K562 (cell line): ENCODE data around the gene MAP1S. TPM values are rescaled to one million over a fixed set of nuclear protein-coding genes. Genes with fewer than 3 reads are reported as not detected.

Source experiments
- CC2D1A ChIP-seq: fragments of 450-650 bp; IDR thresholded peaks from 2 replicates; pipeline ENCODE4 v1.6.1; 2017; ENCODE audit warnings: mild to moderate bottlenecking
- COPS2 ChIP-seq: fragments of 450-650 bp; conservative IDR thresholded peaks from 2 replicates; pipeline ENCODE4 v1.6.1; 2016; ENCODE audit warnings: mild to moderate bottlenecking, moderate library complexity
- DPF2 ChIP-seq: fragments of 450-650 bp; IDR thresholded peaks from 2 replicates; pipeline ENCODE4 v1.6.1; 2016
- EGR1 ChIP-seq: fragments of 450-650 bp; conservative IDR thresholded peaks from 2 replicates; pipeline ENCODE4 v1.6.1; 2017; ENCODE audit warnings: mild to moderate bottlenecking
- FOS ChIP-seq: IDR thresholded peaks from 3 replicates; pipeline ENCODE4 v1.6.1; 2011; ENCODE audit not compliant: insufficient read length; ENCODE audit errors: extremely low read depth
- HDAC1 ChIP-seq, 2 experiments: fragments of 450-650 bp; IDR thresholded peaks; 2 replicates each; pipeline ENCODE4 v1.6.1; 2016 to 2017; ENCODE audit warnings: inconsistent platforms in 1 of 2, mild to moderate bottlenecking in 1 of 2, moderate library complexity in 1 of 2
- HDGF ChIP-seq: fragments of 450-650 bp; IDR thresholded peaks from 2 replicates; pipeline ENCODE4 v1.6.1; 2016
- HMGN3 ChIP-seq: IDR thresholded peaks from 2 replicates; pipeline ENCODE4 v1.6.1; 2011; ENCODE audit warnings: borderline replicate concordance, low read depth, mild to moderate bottlenecking, mixed read lengths, low read length; ENCODE audit not compliant: insufficient read length; ENCODE audit errors: extremely low read depth
- HNRNPUL1 ChIP-seq: fragments of 200-400 bp; formaldehyde crosslinking; IDR thresholded peaks from 2 replicates; pipeline ENCODE4 v1.6.1; 2017; ENCODE audit warnings: low read length
- KLF13 ChIP-seq: fragments of 450-650 bp; IDR thresholded peaks from 2 replicates; pipeline ENCODE4 v1.6.1; 2016; ENCODE audit warnings: missing genetic modification characterization, low read depth, mild to moderate bottlenecking, missing compliant biosample characterization, moderate library complexity, borderline replicate concordance
- MAFG ChIP-seq: fragments of 450-650 bp; conservative IDR thresholded peaks from 2 replicates; pipeline ENCODE4 v1.6.1; 2016; ENCODE audit warnings: missing genetic modification characterization, missing compliant biosample characterization
- MAFK ChIP-seq: IDR thresholded peaks from 2 replicates; pipeline ENCODE4 v1.6.1; 2011; ENCODE audit warnings: low read length, improper control_type of control experiment
- MBD2 ChIP-seq: sonication (generic); IDR thresholded peaks from 2 replicates; pipeline ENCODE4 v1.6.1; 2016; ENCODE audit warnings: low read depth, borderline replicate concordance
- MTA2 ChIP-seq: fragments of 450-650 bp; IDR thresholded peaks from 2 replicates; pipeline ENCODE4 v1.6.1; 2016; ENCODE audit warnings: low read depth
- NCOA1 ChIP-seq: fragments of 450-650 bp; IDR thresholded peaks from 2 replicates; pipeline ENCODE4 v1.6.1; 2016; ENCODE audit warnings: low read depth
- NEUROD1 ChIP-seq: fragments of 150-350 bp; IDR thresholded peaks from 2 replicates; pipeline ENCODE4 v1.6.1; 2014; ENCODE audit warnings: borderline replicate concordance, low read length, low read depth; ENCODE audit not compliant: partially characterized antibody
- NONO ChIP-seq, 2 experiments: fragments of 200-400 bp in 1 of 2; fragments of 450-650 bp in 1 of 2; formaldehyde crosslinking in 1 of 2; IDR thresholded peaks; 2 replicates each; pipeline ENCODE4 v1.6.1; 2017; ENCODE audit warnings: low read depth in 2 of 2, mild to moderate bottlenecking in 2 of 2, moderate library complexity in 2 of 2, low read length in 1 of 2
- PHB ChIP-seq: fragments of 250-450 bp; sonication (Bioruptor Pico); IDR thresholded peaks from 2 replicates; pipeline ENCODE4 v1.5.0; 2021
- RB1 ChIP-seq: fragments of 450-650 bp; IDR thresholded peaks from 2 replicates; pipeline ENCODE4 v1.6.1; 2017; ENCODE audit warnings: low read depth, mild to moderate bottlenecking
- SETDB1 ChIP-seq: IDR thresholded peaks from one replicate; pipeline ENCODE4 v1.6.1; 2012; ENCODE audit warnings: low read length, control low read depth, inconsistent platforms
- STAG1 ChIP-seq: sonication (generic); formaldehyde crosslinking; IDR thresholded peaks from 2 replicates; pipeline ENCODE4 v1.5.0; 2020; ENCODE audit warnings: missing genetic modification reagents, borderline replicate concordance
- TBL1XR1 ChIP-seq, 2 experiments: IDR thresholded peaks; 2 replicates each; pipeline ENCODE4 v1.6.1; 2012; ENCODE audit warnings: improper control_type of control experiment in 2 of 2, low read length in 2 of 2, mild to moderate bottlenecking in 1 of 2
- ZBTB1 ChIP-seq: sonication (generic); formaldehyde crosslinking; IDR thresholded peaks from 2 replicates; pipeline ENCODE4 v1.8.1; 2023; ENCODE audit warnings: missing genetic modification reagents, low read depth, mild to moderate bottlenecking, borderline replicate concordance
- ZBTB7A ChIP-seq: IDR thresholded peaks from 2 replicates; pipeline ENCODE4 v1.6.1; 2011; ENCODE audit warnings: low read depth, mild to moderate bottlenecking, low read length, moderate library complexity, borderline replicate concordance; ENCODE audit not compliant: control insufficient read depth
- ZNF12 ChIP-seq: sonication (generic); formaldehyde crosslinking; IDR thresholded peaks from 2 replicates; pipeline ENCODE4 v1.4.0; 2020; ENCODE audit warnings: mild to moderate bottlenecking, missing genetic modification reagents
- ZNF431 ChIP-seq: sonication (generic); formaldehyde crosslinking; IDR thresholded peaks from 2 replicates; pipeline ENCODE4 v1.8.0; 2022; ENCODE audit warnings: mild to moderate bottlenecking, missing genetic modification reagents
- ZNF586 ChIP-seq: fragments of 450-650 bp; formaldehyde crosslinking; conservative IDR thresholded peaks from 2 replicates; pipeline ENCODE4 v1.4.0; 2020; ENCODE audit warnings: mild to moderate bottlenecking, moderate library complexity
- polyA plus RNA-seq, 8 experiments: library from polyadenylated mRNA; depleted of rRNA in 4 of 8; stranded (reverse) in 5 of 8; unstranded in 3 of 8; fragments of >200 nt; fragmentation: Nextera tagmentation in 2 of 8; fragmentation: Illumina TruSeq in 1 of 8; extraction: Ambion mirVana in 2 of 8; extraction: Trizol in 1 of 8; gene quantifications; 2 replicates each; pipeline versions ENCODE4 v1.2.1 to v1.2.3, GENCODE V29; 2011 to 2014; ENCODE audit warnings: inconsistent platforms in 1 of 8, missing spikeins in 1 of 8
- total RNA-seq, 7 experiments: library from RNA; depleted of rRNA in 6 of 7; stranded (reverse); fragments of >200 nt in 6 of 7; fragmentation: Illumina TruSeq in 2 of 7; extraction: Trizol in 2 of 7; gene quantifications; 2 replicates each; pipeline versions ENCODE4 v1.2.1 to v1.2.3, GENCODE V29; 2011 to 2021; ENCODE audit warnings: low replicate concordance in 1 of 7
- TF ChIP-seq, protein P1 (sequence below): fragments of 250-450 bp; sonication (Bioruptor Pico); IDR thresholded peaks from 2 replicates; pipeline ENCODE4 v1.8.0; 2022; ENCODE audit warnings: moderate library complexity, mild to moderate bottlenecking, inconsistent platforms
- TF ChIP-seq, protein P2 (sequence below), 2 experiments: fragments of 450-650 bp; IDR thresholded peaks; 2 replicates each; pipeline ENCODE4 v1.6.1; 2016

Gene MAP1S
- total and polyA plus RNA-seq, 9 of the 15 experiments (the other 6 are each of a cell fraction or from before 2014, with no cell fraction given), result 2.0 to 81.0 (median 9.5) TPM

DNA sequence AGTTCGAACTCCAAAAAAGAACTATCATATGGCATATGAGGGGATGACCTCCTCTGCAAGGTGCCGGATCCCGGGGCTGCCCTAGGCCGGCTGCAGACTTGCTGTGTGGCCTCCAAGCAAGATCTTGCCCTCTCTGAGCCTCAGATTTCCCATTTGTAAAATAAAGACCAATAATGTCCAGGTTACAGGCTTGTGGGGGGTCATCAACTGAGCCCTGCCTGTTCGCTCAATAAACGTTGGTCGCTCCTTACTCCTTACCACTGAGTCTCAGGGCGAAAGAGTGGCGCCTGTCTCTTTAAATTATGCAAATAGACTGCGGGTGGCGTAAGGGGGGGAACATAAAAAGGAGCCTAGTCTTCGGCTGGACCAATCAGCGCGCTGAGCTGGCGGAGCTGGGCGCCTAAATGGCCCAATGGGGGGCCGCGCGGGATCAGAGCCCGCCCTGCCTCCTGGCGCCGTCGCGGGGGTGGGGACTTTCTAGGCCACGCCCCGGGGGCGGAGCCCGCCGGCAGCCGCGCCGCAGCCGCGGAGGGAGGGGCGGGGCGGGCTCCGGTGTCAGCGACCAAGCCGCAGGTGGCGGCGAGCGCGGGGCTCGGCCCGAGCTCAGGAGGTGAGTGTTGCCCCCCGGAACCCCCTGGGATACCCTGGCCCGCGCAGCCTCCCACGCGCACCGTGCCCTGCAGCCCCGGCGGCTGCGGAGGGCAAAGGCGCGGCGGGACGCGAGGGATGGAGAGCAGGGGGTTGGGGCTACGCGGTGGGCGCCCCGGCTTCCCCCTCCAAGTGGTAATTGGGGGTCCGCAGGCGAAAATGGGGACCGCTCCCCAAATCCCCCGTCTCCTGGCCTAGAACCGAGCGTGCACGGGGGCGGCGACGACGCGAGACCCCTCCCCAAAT, 28.2 kb downstream of the MAP1S start (continued):
- no peak for TF ChIP-seq HNRNPUL1
- TF ChIP-seq ZBTB7A, result peak; percentile 92
- TF ChIP-seq COPS2, result no peak
- TF ChIP-seq KLF13 (tag), result no peak
- 0 out of 4 replicates have a peak, but pooled peaks of 1 of the 2 experiments have one; percentile 21 for TF ChIP-seq NONO (IDR thresholded peaks at IDR 0.05; ENCODE audit: low read depth in 2 of 2, low read length in 1 of 2)
- TF ChIP-seq HDAC1 (IDR thresholded peaks at IDR 0.05), result peak; percentile 65 to 90
- no peak for TF ChIP-seq STAG1 (CRISPR knock-in tag)
- no peak for TF ChIP-seq NCOA1
- no peak for TF ChIP-seq ZNF431 (CRISPR knock-in tag)
- TF ChIP-seq PHB, result no peak
- no peak for TF ChIP-seq ZNF586 (CRISPR knock-in tag)
- peak; percentile 100 for TF ChIP-seq HDGF
- TF ChIP-seq MAFG (tag), result no peak
- no peak for TF ChIP-seq MAFK
- TF ChIP-seq, protein P1, sequence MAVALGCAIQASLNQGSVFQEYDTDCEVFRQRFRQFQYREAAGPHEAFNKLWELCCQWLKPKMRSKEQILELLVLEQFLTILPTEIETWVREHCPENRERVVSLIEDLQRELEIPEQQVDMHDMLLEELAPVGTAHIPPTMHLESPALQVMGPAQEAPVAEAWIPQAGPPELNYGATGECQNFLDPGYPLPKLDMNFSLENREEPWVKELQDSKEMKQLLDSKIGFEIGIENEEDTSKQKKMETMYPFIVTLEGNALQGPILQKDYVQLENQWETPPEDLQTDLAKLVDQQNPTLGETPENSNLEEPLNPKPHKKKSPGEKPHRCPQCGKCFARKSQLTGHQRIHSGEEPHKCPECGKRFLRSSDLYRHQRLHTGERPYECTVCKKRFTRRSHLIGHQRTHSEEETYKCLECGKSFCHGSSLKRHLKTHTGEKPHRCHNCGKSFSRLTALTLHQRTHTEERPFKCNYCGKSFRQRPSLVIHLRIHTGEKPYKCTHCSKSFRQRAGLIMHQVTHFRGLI, result peak; percentile 47; the same call in 1 of the 2 replicates
- TF ChIP-seq MBD2, result peak; percentile 89
- TF ChIP-seq NEUROD1, result peak; percentile 96
- peak; percentile 17; the same call in 1 of the 2 replicates for TF ChIP-seq RB1
- TF ChIP-seq HMGN3, result no peak
- no peak for TF ChIP-seq TBL1XR1 (IDR thresholded peaks at IDR 0.05; ENCODE audit: low read length in 2 of 2)
- no peak for TF ChIP-seq MTA2
- TF ChIP-seq SETDB1, result no peak
- TF ChIP-seq, protein P2, sequence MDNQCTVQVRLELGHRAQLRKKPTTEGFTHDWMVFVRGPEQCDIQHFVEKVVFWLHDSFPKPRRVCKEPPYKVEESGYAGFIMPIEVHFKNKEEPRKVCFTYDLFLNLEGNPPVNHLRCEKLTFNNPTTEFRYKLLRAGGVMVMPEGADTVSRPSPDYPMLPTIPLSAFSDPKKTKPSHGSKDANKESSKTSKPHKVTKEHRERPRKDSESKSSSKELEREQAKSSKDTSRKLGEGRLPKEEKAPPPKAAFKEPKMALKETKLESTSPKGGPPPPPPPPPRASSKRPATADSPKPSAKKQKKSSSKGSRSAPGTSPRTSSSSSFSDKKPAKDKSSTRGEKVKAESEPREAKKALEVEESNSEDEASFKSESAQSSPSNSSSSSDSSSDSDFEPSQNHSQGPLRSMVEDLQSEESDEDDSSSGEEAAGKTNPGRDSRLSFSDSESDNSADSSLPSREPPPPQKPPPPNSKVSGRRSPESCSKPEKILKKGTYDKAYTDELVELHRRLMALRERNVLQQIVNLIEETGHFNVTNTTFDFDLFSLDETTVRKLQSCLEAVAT (IDR thresholded peaks at IDR 0.05), result no peak
- TF ChIP-seq EGR1, result peak; percentile 58
- no peak for TF ChIP-seq ZNF12
- TF ChIP-seq DPF2, result no peak
- TF ChIP-seq CC2D1A, result peak; percentile 63; the same call in 1 of the 2 replicates
- peak; percentile 86 for TF ChIP-seq FOS
- no peak for TF ChIP-seq ZBTB1 (CRISPR knock-in tag)
